Stimulated activated naive CD4-positive, alpha-beta T cell treated with Interleukin-2 at 50 U/mL for 16 hours (primary cell): Measurements from ENCODE around the gene IL22RA1.

ENCODE experiments used
- DNase-seq: peaks from one replicate; lab custom pipeline; 2025; lab: John Stamatoyannopoulos, UW

IL22RA1 gene

DNA sequence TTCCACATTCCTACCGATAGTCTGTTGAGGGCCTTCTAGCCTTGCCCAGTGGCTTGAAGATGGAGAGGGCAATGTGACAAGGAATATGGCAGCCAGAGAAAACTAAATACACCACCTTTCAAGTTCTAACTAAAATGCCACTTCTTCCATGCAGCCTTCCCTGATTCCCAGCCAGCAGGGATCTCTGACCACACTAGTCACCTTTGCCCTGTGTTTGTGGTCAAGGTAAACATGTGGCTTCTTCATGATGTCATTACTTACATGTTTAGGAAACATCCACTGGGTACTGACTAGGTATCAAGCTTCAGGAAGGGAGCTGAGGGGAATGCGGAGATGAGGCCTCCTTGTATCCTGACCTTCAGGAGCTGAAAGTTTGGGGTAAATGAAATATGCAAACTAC, 22.6 kb upstream of the IL22RA1 start:
- no peak for DNase-seq

GRCh38 chr1:24164004-24164403, 21.1 kb upstream of the IL22RA1 start:
- no peak for DNase-seq

DNA sequence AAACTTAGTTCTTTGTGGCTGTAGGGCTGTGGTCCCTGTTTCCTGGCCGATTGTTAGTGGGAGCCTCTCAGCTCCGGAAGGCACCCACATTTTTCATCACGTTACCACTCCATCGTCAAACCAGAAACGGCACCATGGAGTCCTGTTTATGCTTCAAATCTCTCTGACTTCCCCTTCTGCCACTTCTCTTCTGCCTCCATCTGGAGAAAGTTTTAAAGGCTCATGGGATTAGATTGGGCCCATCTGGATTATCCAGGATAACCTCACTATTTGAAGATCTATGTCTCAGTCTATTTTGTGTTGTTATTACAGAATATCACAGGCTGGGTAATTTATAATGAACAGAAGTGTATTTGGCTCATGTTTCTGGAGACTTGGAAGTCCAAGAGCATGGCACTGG, 19.3 kb upstream of the IL22RA1 start:
- no peak for DNase-seq

GRCh38 chr1:24161270-24161669, 18.3 kb upstream of the IL22RA1 start:
- no peak for DNase-seq

DNA sequence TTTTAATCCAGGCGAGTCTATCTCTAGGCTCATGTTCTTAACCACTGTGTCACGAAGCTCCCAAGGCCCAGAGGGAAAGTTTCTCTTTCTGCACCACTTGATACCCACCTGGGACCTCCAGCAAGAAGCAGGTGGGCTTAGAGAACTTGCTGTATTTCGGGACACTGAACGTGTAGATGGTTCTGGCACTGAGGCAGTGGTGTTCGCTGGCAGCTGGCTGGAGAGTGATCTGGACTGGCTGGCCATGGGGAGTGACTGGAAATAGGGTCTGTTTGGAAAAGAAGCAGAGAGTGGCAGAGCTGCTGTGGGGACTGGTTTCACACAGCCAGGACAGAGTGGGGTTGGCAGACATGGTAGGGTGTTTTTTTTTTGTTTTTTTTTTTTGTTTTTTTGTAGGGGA, 16.4 kb upstream of the IL22RA1 start:
- DNase-seq: no peak

DNA sequence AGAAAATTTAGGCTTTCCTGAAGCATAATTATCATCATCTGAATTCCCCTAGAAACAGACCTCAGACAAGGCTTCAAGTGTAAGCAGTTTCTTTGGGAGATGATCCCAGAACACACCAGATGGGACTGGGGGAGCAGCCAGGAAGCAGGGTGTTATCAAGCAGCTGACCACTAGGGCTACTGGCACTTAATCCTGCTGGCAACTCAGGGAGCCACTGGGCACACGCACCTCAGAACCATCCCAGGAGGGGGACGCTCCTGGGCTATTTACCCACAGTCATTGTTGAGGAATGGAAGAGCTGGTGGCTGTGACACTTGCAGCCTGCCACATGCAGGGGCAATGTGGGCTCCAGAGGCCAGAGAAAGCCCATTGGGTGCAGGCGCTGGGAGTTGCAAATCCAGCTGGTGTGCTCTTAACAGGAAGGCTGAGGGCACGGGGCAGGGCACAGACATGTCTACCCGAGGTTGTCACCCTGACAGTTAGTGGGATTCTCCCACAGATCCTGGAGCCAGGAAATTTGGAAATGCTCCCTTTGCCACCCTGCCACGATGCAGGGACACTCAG, 15.1 kb upstream of the IL22RA1 start:
- DNase-seq: no peak

GRCh38 chr1:24156542-24157260, 13.8 kb upstream of the IL22RA1 start:
- DNase-seq: no peak

- no peak for DNase-seq
Observed at GRCh38 chr1:24155011-24155782, 12.3 kb upstream of the IL22RA1 start.

DNA sequence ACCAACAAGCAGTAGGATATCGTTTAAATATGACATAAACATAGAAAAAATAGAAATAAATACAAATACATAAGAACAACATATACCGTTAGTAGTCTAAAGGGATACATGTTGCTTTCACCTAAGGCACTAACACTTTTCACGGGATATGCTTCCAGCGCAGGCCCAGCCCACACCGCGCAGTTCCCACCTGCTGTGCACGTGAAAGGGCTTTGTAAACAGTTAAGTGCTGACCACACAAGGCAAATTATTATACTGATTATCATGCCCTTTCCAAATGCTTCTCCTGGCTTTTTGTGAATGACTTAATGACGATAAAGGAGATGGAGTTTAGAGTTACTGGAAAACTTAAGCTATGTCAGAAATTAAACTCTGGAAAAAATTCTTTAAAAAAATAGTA, 11.3 kb upstream of the IL22RA1 start:
- no peak for DNase-seq

GRCh38 chr1:24152631-24153494, 9.9 kb upstream of the IL22RA1 start:
- no peak for DNase-seq

- no peak for DNase-seq
Observed at GRCh38 chr1:24151175-24151533, 8.2 kb upstream of the IL22RA1 start.

- peak; percentile 78 for DNase-seq
Observed at GRCh38 chr1:24150234-24151174, 7.6 kb upstream of the IL22RA1 start.

- DNase-seq: peak; percentile 51
Observed at GRCh38 chr1:24149866-24150233, 6.9 kb upstream of the IL22RA1 start.

DNA sequence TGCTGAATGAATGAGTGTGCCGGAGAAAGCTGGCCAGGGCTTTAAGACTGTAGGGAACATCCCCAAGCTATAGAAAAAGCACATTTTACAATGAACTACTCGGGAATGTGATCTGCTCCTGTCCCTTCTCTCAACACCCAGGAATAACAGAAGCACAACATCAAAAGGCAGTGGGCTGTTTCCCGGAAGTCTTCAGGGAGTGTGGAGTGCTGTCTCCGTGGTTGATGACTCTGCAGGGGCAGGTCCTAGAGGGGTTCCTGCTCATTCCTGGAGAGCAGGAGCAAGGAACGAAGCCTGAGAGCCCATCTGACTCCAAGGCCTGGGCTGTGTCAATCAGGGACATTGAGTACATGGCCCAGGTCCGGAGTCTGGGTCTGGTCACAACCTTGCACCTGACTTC, 4.9 kb upstream of the IL22RA1 start:
- DNase-seq: no peak

DNA sequence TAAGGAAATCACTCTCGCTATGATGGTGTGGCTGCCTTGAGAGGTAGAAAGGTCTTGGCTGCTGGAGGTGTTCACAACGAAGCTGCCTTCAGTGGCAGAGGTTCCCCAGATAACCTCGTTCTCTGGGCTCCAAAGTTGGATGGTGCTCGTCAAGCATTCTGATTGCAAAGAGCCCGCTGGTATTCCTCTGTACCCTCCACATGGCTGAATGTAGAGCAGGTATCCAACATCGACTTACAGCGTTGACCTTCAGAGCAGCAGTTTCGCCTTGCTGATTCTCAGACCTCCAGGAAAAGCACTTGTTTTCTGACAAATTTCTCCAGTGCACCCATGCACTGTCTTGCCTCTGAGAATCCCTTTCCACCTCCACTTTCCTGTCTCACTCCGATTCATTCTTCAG, 4.3 kb upstream of the IL22RA1 start:
- DNase-seq: no peak

DNA sequence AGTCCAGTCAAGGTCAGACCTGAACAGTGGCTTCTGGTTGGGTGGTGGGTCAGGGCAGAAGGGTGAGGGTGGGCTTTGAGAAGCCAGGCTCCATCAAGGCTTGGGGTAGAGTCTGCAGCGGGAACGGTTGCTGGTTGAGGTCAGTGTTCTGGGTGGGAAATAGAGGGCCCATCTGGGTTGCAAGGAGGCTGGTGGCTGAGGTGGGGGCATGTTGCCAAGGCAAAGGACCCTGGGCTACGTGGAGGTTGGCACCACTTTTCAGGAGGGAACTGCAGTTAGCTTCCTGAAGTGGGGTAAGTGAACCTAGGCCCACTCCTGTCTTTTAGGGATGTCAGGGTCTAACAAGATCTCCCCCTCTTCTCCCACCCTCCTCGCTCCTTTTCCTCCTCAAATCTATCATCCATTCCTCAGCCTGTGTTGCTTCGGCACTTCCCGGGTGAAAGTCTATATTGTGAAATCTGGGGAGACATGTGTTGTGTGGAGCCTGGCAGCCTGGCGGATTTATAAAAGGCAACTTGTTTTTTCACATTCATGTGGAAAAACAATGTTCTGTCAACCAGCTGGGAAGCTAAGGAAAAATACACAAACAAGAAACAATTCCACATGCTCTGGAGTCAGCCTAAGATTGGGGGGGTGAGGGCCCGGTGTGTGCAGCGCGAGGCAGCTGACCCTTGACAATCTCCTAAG, 1.5 kb downstream of the IL22RA1 start:
- DNase-seq: no peak

- no peak for DNase-seq
Observed at GRCh38 chr1:24140741-24141181, 2.2 kb downstream of the IL22RA1 start.

DNA sequence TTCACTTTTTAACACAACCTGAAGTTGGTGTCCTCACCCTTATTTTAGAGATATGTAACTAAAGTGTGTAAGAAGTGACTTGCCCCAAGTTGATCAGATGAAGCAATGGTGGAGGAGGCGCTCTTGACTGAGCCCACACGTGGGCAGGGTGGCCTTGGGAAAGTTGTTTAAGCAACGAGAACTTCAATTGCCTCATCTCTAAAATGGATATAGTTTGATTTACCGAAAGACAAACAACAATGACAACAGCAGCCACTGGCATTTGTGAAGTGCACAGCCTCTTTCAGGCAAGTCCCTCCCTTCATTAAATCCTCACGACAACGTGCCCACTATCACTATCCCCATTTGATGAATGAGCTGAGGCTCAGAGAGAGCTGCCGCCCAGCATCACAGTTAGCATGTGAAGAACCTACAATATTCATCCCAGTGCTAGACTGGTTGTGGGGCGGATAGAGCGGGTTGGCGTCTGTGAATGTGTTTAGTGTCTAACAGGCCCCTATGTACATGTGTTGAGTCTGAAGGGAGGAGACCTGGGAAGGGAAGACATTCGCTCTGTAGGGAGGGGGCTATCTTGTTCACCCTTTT, 3.0 kb downstream of the IL22RA1 start:
- no peak for DNase-seq

DNA sequence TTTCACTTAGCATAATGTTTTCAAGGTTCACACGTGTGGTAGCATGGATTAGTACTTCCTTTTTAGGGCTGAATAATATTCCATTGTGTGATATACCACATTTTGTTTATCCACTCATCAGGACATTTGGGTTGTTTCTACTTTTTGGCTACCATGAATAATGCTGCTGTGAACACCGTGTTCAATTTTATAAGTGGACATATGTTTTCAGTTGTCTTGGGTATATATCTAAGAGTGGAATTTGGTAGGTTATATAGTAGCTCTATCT, 3.8 kb downstream of the IL22RA1 start:
- DNase-seq: no peak

DNA sequence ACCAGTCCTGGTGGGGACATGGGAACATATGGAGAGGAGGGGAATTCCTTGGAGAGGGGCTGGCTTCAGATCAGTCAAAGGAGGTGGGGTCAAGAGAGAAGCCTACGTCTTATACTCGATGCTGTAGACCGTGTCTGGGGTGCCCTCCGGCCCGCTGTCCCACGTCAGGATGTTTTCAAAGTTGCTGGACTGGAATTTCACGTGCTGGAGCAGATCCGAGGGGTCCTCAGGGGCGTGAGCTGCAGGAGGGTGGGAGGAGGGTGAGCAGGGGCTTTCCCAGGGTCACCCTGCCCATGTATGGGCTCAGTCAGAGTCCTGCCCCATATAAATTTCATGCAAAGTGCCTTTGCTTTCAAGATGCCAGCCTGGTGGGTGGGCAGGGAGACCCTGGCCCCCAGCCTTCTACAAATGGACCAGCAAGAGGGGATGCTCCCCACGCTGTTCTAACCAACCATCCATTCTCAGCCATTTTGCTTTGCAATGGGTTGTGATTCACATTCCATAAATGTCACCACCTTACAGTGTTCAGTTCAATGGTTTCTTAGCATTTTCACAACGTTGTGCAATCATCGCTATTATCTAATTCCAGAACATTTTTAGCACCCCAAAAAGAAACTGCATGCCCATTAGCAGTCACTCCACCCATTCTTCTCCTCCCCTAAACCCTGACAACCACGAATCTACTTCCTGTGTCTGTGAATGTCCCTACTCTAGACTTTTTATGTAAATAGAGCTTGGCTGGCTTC, 4.3 kb downstream of the IL22RA1 start:
- no peak for DNase-seq
